HEK293 (cell line): Measurements from ENCODE around the gene SAMD14.

Experiments used
- BCL11B ChIP-seq: fragments of 450-650 bp; formaldehyde crosslinking; IDR thresholded peaks from 2 replicates; pipeline ENCODE4 v1.5.1; 2016; ENCODE audit warnings: low read depth, missing biosample characterization, missing genetic modification characterization
- CTCF ChIP-seq: fragments of 450-650 bp; formaldehyde crosslinking; IDR thresholded peaks from 2 replicates; pipeline ENCODE4 v1.5.1; 2016; ENCODE audit warnings: missing biosample characterization, missing genetic modification characterization
- KLF17 ChIP-seq: fragments of 450-650 bp; formaldehyde crosslinking; IDR thresholded peaks from 2 replicates; pipeline ENCODE4 v1.5.1; 2016; ENCODE audit warnings: missing biosample characterization, missing genetic modification characterization
- KLF8 ChIP-seq: fragments of 450-650 bp; formaldehyde crosslinking; IDR thresholded peaks from 2 replicates; pipeline ENCODE4 v1.5.1; 2016; ENCODE audit warnings: missing biosample characterization, missing genetic modification characterization
- MEIS1 ChIP-seq: sonication (generic); formaldehyde crosslinking; IDR thresholded peaks from 2 replicates; pipeline ENCODE4 v1.8.1; 2022; ENCODE audit warnings: missing genetic modification reagents, mild to moderate bottlenecking, borderline replicate concordance
- MZF1 ChIP-seq: fragments of 450-650 bp; formaldehyde crosslinking; IDR thresholded peaks from 2 replicates; pipeline ENCODE4 v1.5.1; 2017; ENCODE audit warnings: missing biosample characterization, missing genetic modification characterization, borderline replicate concordance
- PRDM2 ChIP-seq: fragments of 450-650 bp; formaldehyde crosslinking; IDR thresholded peaks from 2 replicates; pipeline ENCODE4 v1.5.1; 2016; ENCODE audit warnings: missing biosample characterization, missing genetic modification characterization, borderline replicate concordance
- PRDM4 ChIP-seq: fragments of 450-650 bp; formaldehyde crosslinking; IDR thresholded peaks from 2 replicates; pipeline ENCODE4 v1.5.1; 2017; ENCODE audit warnings: missing biosample characterization, missing genetic modification characterization
- RBAK ChIP-seq: fragments of 450-650 bp; formaldehyde crosslinking; IDR thresholded peaks from 2 replicates; pipeline ENCODE4 v1.5.1; 2016; ENCODE audit warnings: missing biosample characterization, missing genetic modification characterization
- ZBTB48 ChIP-seq: fragments of 450-650 bp; formaldehyde crosslinking; IDR thresholded peaks from 2 replicates; pipeline ENCODE4 v1.5.1; 2016; ENCODE audit warnings: missing biosample characterization, missing genetic modification characterization
- ZFHX2 ChIP-seq: fragments of 450-650 bp; formaldehyde crosslinking; conservative IDR thresholded peaks from 2 replicates; pipeline ENCODE4 v1.5.1; 2016; ENCODE audit warnings: missing biosample characterization, missing genetic modification characterization
- ZNF214 ChIP-seq: fragments of 450-650 bp; formaldehyde crosslinking; IDR thresholded peaks from 2 replicates; pipeline ENCODE4 v1.5.1; 2017; ENCODE audit warnings: missing biosample characterization, mild to moderate bottlenecking, missing genetic modification characterization, borderline replicate concordance
- ZNF221 ChIP-seq: fragments of 450-650 bp; formaldehyde crosslinking; IDR thresholded peaks from 2 replicates; pipeline ENCODE4 v1.5.1; 2017; ENCODE audit warnings: missing biosample characterization, missing genetic modification characterization, borderline replicate concordance
- ZNF248 ChIP-seq: fragments of 450-650 bp; formaldehyde crosslinking; IDR thresholded peaks from 2 replicates; pipeline ENCODE4 v1.5.1; 2017; ENCODE audit warnings: missing biosample characterization, missing genetic modification characterization
- ZNF394 ChIP-seq: fragments of 450-650 bp; formaldehyde crosslinking; IDR thresholded peaks from 2 replicates; pipeline ENCODE4 v1.5.1; 2016; ENCODE audit warnings: missing biosample characterization, missing genetic modification characterization, mild to moderate bottlenecking, moderate library complexity, borderline replicate concordance
- ZNF473 ChIP-seq: fragments of 450-650 bp; formaldehyde crosslinking; IDR thresholded peaks from 2 replicates; pipeline ENCODE4 v1.5.1; 2017; ENCODE audit warnings: missing biosample characterization, missing genetic modification characterization
- ZNF488 ChIP-seq: fragments of 450-650 bp; formaldehyde crosslinking; IDR thresholded peaks from 2 replicates; pipeline ENCODE4 v1.5.1; 2016; ENCODE audit warnings: missing biosample characterization, missing genetic modification characterization
- ZNF513 ChIP-seq: fragments of 450-650 bp; IDR thresholded peaks from 2 replicates; pipeline ENCODE4 v1.5.1; 2018; ENCODE audit warnings: missing biosample characterization, missing genetic modification characterization
- ZNF580 ChIP-seq: fragments of 450-650 bp; formaldehyde crosslinking; IDR thresholded peaks from 2 replicates; pipeline ENCODE4 v1.5.1; 2016; ENCODE audit warnings: missing biosample characterization, missing genetic modification characterization
- ZNF621 ChIP-seq: fragments of 450-650 bp; formaldehyde crosslinking; IDR thresholded peaks from 2 replicates; pipeline ENCODE4 v1.5.1; 2017; ENCODE audit warnings: missing biosample characterization, missing genetic modification characterization
- ZNF707 ChIP-seq: fragments of 450-650 bp; formaldehyde crosslinking; IDR thresholded peaks from 2 replicates; pipeline ENCODE4 v1.5.1; 2016; ENCODE audit warnings: missing biosample characterization, missing genetic modification characterization
- ZSCAN16 ChIP-seq: fragments of 450-650 bp; formaldehyde crosslinking; IDR thresholded peaks from 2 replicates; pipeline ENCODE4 v1.5.1; 2016; ENCODE audit warnings: missing biosample characterization, missing genetic modification characterization
- ZXDB ChIP-seq: fragments of 450-650 bp; formaldehyde crosslinking; IDR thresholded peaks from 2 replicates; pipeline ENCODE4 v1.5.1; 2016; ENCODE audit warnings: missing biosample characterization, missing genetic modification characterization

Gene SAMD14

GRCh38 chr17:50139950-50140885 is 10.3 kb upstream of the SAMD14 start (continued):
- TF ChIP-seq ZNF488 (tag by site-specific recombination): no peak
- TF ChIP-seq MZF1 (tag by site-specific recombination): no peak
- no peak for TF ChIP-seq ZNF707 (tag by site-specific recombination)
- TF ChIP-seq ZNF248 (tag by site-specific recombination): no peak
- no peak for TF ChIP-seq ZNF214 (tag by site-specific recombination)
- peak; percentile 34; the same call in 1 of the 2 replicates for TF ChIP-seq ZBTB48 (tag by site-specific recombination)
- 0 out of 2 replicates have a peak, but pooled peaks have one; percentile 5 for TF ChIP-seq ZFHX2 (tag by site-specific recombination)
- TF ChIP-seq BCL11B (tag by site-specific recombination): no peak
- no peak for TF ChIP-seq ZNF473
- TF ChIP-seq KLF8 (tag by site-specific recombination): peak; percentile 89
- peak; percentile 74 for TF ChIP-seq ZNF513
- no peak for TF ChIP-seq ZNF221
- no peak for TF ChIP-seq ZSCAN16 (tag by site-specific recombination)
- peak; percentile 86 for TF ChIP-seq KLF17
- no peak for TF ChIP-seq PRDM2 (tag by site-specific recombination)
- TF ChIP-seq ZNF394: peak; percentile 21; the same call in 1 of the 2 replicates
- TF ChIP-seq CTCF: peak; percentile 87
- TF ChIP-seq ZNF580: peak; percentile 62; the same call in 1 of the 2 replicates
- TF ChIP-seq RBAK (tag by site-specific recombination): no peak
- peak; percentile 70 for TF ChIP-seq ZXDB (tag by site-specific recombination)
- TF ChIP-seq PRDM4 (tag by site-specific recombination): no peak
- TF ChIP-seq MEIS1 (CRISPR knock-in tag): no peak
- no peak for TF ChIP-seq ZNF621
